ENCODE data around the gene EPS8L3. TPM values are rescaled to one million over a fixed set of nuclear protein-coding genes. Genes with fewer than 3 reads are reported as not detected.

The EPS8L3 gene
- total RNA-seq, 4 donors from 2014 or later: not detected

- Histone ChIP-seq H3K4me1 (peaks cover 7% of the 10 kb centered on the region), H3K36me3 (no peaks in the 10 kb centered on the region), H3K4me3 (no peak overlapping the region), H3K27ac (no peak overlapping the region), H3K9me3 (no peaks in the 10 kb centered on the region), H3K27me3 (no peaks in the 10 kb centered on the region)
- 61% methylated on average over 7 of the region's 7 CpGs for WGBS
- DNase-seq (ENCODE audit: low spot score in 2 of 2): no peak
- TF ChIP-seq EP300 (IDR thresholded peaks at IDR 0.05) (no peak), POLR2AphosphoS5 (IDR thresholded peaks at IDR 0.05) (no peak), POLR2A (IDR thresholded peaks at IDR 0.05) (no peak), CTCF (IDR thresholded peaks at IDR 0.05) (no peak)
Observed at GRCh38 chr1:109722908-109723691, 40.6 kb downstream of the EPS8L3 start.

- Histone ChIP-seq H3K9me3 (no peaks in the 10 kb centered on the region), H3K36me3 (no peaks in the 10 kb centered on the region), H3K27me3 (no peaks in the 10 kb centered on the region), H3K4me1 (peaks cover 16% of the 10 kb centered on the region), H3K27ac (no peak overlapping the region), H3K4me3 (no peak overlapping the region)
- WGBS: 90% methylated on average over 1 of the region's 1 CpG
- no peak for TF ChIP-seq CTCF (IDR thresholded peaks at IDR 0.05)
- TF ChIP-seq POLR2AphosphoS5 (IDR thresholded peaks at IDR 0.05): no peak
- TF ChIP-seq POLR2A (IDR thresholded peaks at IDR 0.05): no peak
- no peak for TF ChIP-seq EP300 (IDR thresholded peaks at IDR 0.05)
- no peak for DNase-seq (ENCODE audit: low spot score in 2 of 2)
Observed at GRCh38 chr1:109721971-109722370, 41.8 kb downstream of the EPS8L3 start.

GRCh38 chr1:109721042-109721441, 42.7 kb downstream of the EPS8L3 start:
- WGBS: 85% methylated on average over 5 of the region's 5 CpGs
- Histone ChIP-seq H3K36me3 (no peaks in the 10 kb centered on the region), H3K4me3 (no peak overlapping the region), H3K27ac (no peak overlapping the region), H3K27me3 (no peaks in the 10 kb centered on the region), H3K9me3 (no peaks in the 10 kb centered on the region), H3K4me1 (peaks cover 26% of the 10 kb centered on the region)
- TF ChIP-seq POLR2A (IDR thresholded peaks at IDR 0.05) (no peak), CTCF (IDR thresholded peaks at IDR 0.05) (no peak), POLR2AphosphoS5 (IDR thresholded peaks at IDR 0.05) (no peak), EP300 (IDR thresholded peaks at IDR 0.05) (no peak)
- no peak for DNase-seq (ENCODE audit: low spot score in 2 of 2)

GRCh38 chr1:109719337-109719837, 44.3 kb downstream of the EPS8L3 start:
- no peaks in the 10 kb centered on the region for H3K36me3 ChIP-seq
- 49% methylated on average over 5 of the region's 5 CpGs for WGBS
- DNase-seq (ENCODE audit: low spot score in 2 of 2): no peak
- peaks cover 41% of the 10 kb centered on the region for H3K4me1 ChIP-seq
- no peaks in the 10 kb centered on the region for H3K9me3 ChIP-seq
- no peak for TF ChIP-seq POLR2A (IDR thresholded peaks at IDR 0.05)
- no peak for TF ChIP-seq EP300 (IDR thresholded peaks at IDR 0.05)
- TF ChIP-seq CTCF (IDR thresholded peaks at IDR 0.05): no peak
- TF ChIP-seq POLR2AphosphoS5 (IDR thresholded peaks at IDR 0.05): no peak
- no peak overlapping the region for H3K4me3 ChIP-seq
- no peaks in the 10 kb centered on the region for H3K27me3 ChIP-seq
- H3K27ac ChIP-seq: no peak overlapping the region

DNA sequence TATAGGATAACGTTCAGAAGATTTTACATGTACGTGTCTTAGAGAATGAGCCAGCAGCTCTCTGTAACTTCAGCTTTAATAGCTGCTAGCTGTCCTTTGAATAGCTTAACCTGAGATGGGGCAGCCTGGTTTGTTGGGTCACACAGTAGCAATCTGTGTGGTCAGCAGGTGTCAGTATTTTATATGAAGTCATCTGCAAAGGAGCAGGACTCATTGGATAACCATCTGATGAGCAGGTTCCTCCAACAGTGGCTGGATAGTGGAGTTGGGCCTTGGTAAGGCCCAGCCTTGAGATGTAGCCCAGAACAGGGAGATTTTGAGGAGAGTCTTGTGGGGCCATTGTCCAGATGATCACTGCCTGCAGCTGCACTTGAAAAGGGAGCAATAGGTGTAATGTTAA, 45.2 kb downstream of the EPS8L3 start:
- Histone ChIP-seq H3K9me3 (no peaks in the 10 kb centered on the region), H3K4me1 (peaks cover 39% of the 10 kb centered on the region), H3K4me3 (no peak overlapping the region), H3K27me3 (no peaks in the 10 kb centered on the region), H3K36me3 (no peaks in the 10 kb centered on the region), H3K27ac (no peak overlapping the region)
- no peak for DNase-seq (ENCODE audit: low spot score in 2 of 2)
- 81% methylated on average over 2 of the region's 2 CpGs for WGBS
- no peak for TF ChIP-seq POLR2AphosphoS5 (IDR thresholded peaks at IDR 0.05)
- TF ChIP-seq POLR2A (IDR thresholded peaks at IDR 0.05): no peak
- no peak for TF ChIP-seq CTCF (IDR thresholded peaks at IDR 0.05)
- TF ChIP-seq EP300 (IDR thresholded peaks at IDR 0.05): no peak

Data from suprapubic skin (tissue), 4 donors.